AG10803 (cell line): ENCODE results near the gene EPN3.

Source experiments
- DNase-seq: peaks from one replicate; pipeline ENCODE4 v3.0.0; 2010; ENCODE audit warnings: low read depth
- H3K4me3 ChIP-seq: 2 replicates; pipeline ENCODE4 v1.5.1; 2011; ENCODE audit warnings: mild to moderate bottlenecking, low read length, control low read depth
- CTCF ChIP-seq: conservative IDR thresholded peaks from 2 replicates; pipeline ENCODE4 v1.5.1; 2011; ENCODE audit warnings: mild to moderate bottlenecking, low read length, control low read depth, inconsistent platforms

EPN3 gene

DNA sequence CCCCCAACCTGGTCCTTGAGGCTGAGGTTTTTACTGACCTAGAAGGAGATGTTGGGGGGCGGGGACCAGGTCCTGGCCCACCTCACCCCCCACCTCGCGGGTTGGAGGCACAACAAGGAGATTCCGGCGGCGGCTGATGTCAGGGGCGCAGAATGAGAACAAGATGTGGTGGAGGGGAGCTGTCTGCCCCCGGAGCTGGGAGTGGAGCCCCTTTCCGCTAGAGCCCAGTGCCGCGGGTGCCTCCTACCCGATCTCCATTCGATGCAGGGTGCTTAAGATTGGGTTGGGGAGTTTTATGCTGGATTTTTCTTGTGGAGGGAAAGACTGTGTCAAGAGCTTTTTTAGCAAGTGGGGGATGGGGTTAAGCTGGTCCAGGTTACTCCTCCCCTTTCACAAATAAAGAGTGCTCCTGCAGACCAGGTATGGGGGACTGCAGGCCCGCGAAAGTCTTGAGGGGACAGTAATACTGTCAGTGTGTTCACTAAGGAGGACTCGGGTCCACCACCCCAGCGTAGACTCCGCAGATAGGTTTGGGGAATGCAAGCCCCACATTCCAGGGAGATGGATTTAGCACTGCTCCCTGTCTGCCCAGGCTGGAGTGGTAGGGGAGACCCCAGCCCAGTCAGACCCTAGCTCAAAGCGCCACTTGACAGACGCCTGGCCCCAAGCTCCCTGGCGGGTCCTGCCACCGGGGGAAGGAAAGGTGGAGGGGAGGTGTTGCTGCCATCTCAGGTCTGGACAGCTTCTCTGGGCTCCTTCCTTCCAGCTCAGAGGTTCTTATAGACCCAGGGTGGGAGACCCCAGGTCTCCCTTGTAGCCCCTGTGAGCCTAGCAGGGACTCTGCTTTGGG, 29.9 kb downstream of the EPN3 start:
- DNase-seq, result no peak
- TF ChIP-seq CTCF, result no peak
- H3K4me3 ChIP-seq, result no peak overlapping the region; the same call in 1 of the 2 replicates

DNA sequence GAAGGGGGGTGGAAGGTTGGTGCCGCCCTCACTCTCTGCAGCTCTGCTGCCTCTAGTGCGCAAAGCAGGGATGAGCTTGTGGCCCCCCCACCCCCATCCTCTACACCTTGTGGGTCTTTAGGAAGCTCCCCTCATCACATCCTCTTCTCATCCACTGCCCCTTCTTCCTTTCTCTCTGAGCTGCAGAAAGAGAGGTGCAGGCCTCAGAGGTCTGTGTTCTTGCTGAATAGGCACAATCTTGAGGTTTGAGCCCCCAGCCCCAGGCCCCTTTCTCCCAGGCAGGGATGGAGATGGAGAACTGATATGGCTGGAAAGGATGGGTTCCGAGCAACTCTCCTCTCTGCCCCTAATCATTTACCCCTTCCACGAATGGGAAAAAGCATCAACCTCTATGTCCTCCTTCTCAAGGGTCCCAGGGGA, 30.6 kb downstream of the EPN3 start:
- no peak for DNase-seq
- TF ChIP-seq CTCF, result peak; percentile 17
- no peak overlapping the region for H3K4me3 ChIP-seq

- H3K4me3 ChIP-seq, result peak overlapping the region; percentile 36
- peak; percentile 94 for DNase-seq
- no peak for TF ChIP-seq CTCF
Measured at GRCh38 chr17:50564916-50565315, 32.4 kb downstream of the EPN3 start.

DNA sequence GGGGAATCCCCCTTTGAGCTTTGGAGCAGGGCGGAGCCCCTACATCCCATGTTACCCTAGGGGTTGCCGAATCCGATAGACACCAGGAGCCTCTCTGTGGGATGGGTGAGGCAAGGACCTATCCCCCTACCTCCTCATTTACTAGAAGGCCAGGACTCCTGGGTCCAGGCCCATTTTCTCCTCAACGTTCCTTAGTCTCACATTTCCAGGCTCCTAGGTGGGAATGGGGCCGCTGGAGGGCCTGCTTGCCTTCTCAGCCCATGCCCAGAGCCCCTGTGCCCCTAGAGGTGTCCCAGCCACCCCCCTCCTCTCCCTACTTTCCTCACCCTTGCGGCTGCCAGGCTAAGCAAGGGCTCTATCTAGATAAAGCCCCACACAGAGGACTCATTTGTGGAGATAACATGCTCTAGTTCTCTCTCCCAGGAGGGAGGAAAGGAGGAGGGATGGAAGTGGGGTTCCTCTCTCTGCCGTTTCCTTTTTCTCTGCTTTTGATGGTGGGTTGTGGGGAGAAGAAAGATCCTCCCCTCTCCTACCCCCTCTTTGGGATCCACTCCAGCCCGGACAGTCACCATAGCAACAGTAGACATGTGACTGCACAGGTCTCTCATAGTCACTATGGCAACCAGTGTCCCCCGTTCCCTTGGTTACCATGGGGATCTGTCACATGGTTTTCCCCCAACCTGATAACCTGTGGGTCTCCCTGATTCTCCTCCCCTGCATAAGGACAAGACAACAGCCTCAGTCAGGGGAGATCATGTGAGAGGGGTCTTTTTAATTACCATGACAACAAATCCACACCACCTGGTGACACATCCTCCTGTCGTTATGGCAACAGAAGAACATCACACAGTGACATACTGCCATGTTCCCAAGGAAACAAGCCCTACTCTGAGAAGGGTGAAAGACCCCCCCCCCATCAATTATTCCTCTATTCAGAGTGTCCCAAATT, 33.1 kb downstream of the EPN3 start:
- no peak for TF ChIP-seq CTCF
- no peak for DNase-seq
- H3K4me3 ChIP-seq, result no peak overlapping the region; the same call in 1 of the 2 replicates

GRCh38 chr17:50566886-50567285, 34.4 kb downstream of the EPN3 start:
- DNase-seq, result no peak
- no peak for TF ChIP-seq CTCF
- H3K4me3 ChIP-seq, result no peak overlapping the region

DNA sequence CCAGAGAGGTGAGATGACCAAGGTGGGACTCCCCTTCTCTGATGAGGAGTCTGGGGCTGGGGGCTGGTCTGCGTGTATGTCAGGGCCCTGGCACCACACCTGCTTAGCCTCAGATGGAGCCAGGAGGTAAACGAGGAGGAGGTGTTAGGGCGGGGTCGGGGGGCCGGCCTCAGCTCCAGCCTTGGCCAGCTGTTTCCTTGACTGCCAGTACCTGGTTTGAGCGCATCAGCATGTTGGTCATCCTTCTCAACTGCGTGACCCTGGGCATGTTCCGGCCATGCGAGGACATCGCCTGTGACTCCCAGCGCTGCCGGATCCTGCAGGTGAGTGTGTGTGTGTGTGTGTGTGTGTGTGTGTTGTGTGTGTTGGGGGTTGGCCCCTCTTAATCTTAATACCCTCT, 36.1 kb downstream of the EPN3 start:
- no peak for DNase-seq
- TF ChIP-seq CTCF, result no peak
- no peak overlapping the region for H3K4me3 ChIP-seq
